Caco-2 (cell line): ENCODE results near the gene DIS3L2. TPM values are rescaled to one million over a fixed set of nuclear protein-coding genes. Genes with fewer than 3 reads are reported as not detected.

Experiments used
- BruUV-seq: library from RNA; stranded (reverse); fragments of 400-500 nt; replicated peaks from 2 replicates; lab custom pipeline; 2021; lab: Mats Ljungman, UMichigan
- CTCF ChIA-PET: fragments of 300-600 bp; sonication (Branson Sonifier 250); formaldehyde crosslinking; loops from one replicate; lab custom pipeline; 2022; ENCODE audit warnings: antibody characterized with exemption; lab: Charles Lee
- POLR2A ChIA-PET: fragments of 300-600 bp; sonication (Branson Sonifier 250); formaldehyde crosslinking; loops from one replicate; lab custom pipeline; 2022; ENCODE audit warnings: antibody characterized with exemption; lab: Charles Lee
- DNase-seq, 2 experiments: peaks; one replicate each; pipeline versions ENCODE4 v3.0.0 to v3.0.0-alpha.2; 2020 to 2022
- H3K27me3 ChIP-seq: replicated peaks from 2 replicates; pipeline ENCODE4 v1.6.0; 2011; ENCODE audit warnings: low read length; ENCODE audit not compliant: control insufficient read depth, insufficient read depth
- H3K36me3 ChIP-seq: 2 replicates; pipeline ENCODE4 v1.5.1; 2011; ENCODE audit warnings: low read length; ENCODE audit not compliant: control insufficient read depth, insufficient read depth
- H3K4me1 ChIP-seq: fragments of 250-450 bp; sonication (Bioruptor Pico); 2 replicates; pipeline ENCODE4 v1.5.1; 2020; ENCODE audit warnings: mild to moderate bottlenecking
- H3K4me3 ChIP-seq: 2 replicates; pipeline ENCODE4 v1.5.1; 2011; ENCODE audit warnings: low read depth, mild to moderate bottlenecking, control low read depth, low read length
- H3K9me3 ChIP-seq: fragments of 250-450 bp; sonication (Bioruptor Pico); 2 replicates; pipeline ENCODE4 v1.5.1; 2020; ENCODE audit warnings: mild to moderate bottlenecking, moderate library complexity
- H3K27ac Mint-ChIP-seq: one replicate; pipeline ENCODE4 v1.8.0; 2022; ENCODE audit warnings: mixed read lengths; ENCODE audit not compliant: unreplicated experiment
- H3K27me3 Mint-ChIP-seq: one replicate; pipeline ENCODE4 v1.8.0; 2022; ENCODE audit warnings: mixed read lengths; ENCODE audit not compliant: insufficient read depth, unreplicated experiment
- H3K36me3 Mint-ChIP-seq: one replicate; pipeline ENCODE4 v1.8.0; 2022; ENCODE audit warnings: mild to moderate bottlenecking, mixed read lengths; ENCODE audit not compliant: insufficient read depth, unreplicated experiment
- H3K4me1 Mint-ChIP-seq: one replicate; pipeline ENCODE4 v1.8.0; 2022; ENCODE audit warnings: low read depth, mixed read lengths; ENCODE audit not compliant: unreplicated experiment
- H3K4me3 Mint-ChIP-seq: one replicate; pipeline ENCODE4 v1.8.0; 2022; ENCODE audit warnings: mild to moderate bottlenecking, moderate library complexity, mixed read lengths; ENCODE audit not compliant: unreplicated experiment
- H3K9me3 Mint-ChIP-seq: one replicate; pipeline ENCODE4 v1.8.0; 2022; ENCODE audit warnings: mixed read lengths; ENCODE audit not compliant: unreplicated experiment
- CTCF ChIP-seq, 2 experiments: fragments of 200-600 bp in 1 of 2; IDR thresholded peaks; 1 replicate in 1 of 2; 2 replicates in 1 of 2; pipeline versions ENCODE4 v1.5.1 to v1.8.0; 2011 to 2022; ENCODE audit warnings: antibody characterized with exemption in 1 of 2, control low read depth in 1 of 2, inconsistent platforms in 1 of 2, low read depth in 1 of 2, low read length in 1 of 2, mild to moderate bottlenecking in 1 of 2, moderate library complexity in 1 of 2; ENCODE audit not compliant: insufficient read depth in 1 of 2, severe bottlenecking in 1 of 2, unreplicated experiment in 1 of 2
- intact Hi-C: fragments of 100-400 bp; cut with micrococcal nuclease; formaldehyde crosslinking; loops from one replicate; pipeline ENCODE4 v1.10.0; 2022; ENCODE audit not compliant: unreplicated experiment
- total RNA-seq: library from RNA; stranded (reverse); gene quantifications from 2 replicates; pipeline ENCODE4 v1.2.3, GENCODE V29; 2022

The DIS3L2 gene
- total RNA-seq, 1 experiment from 2014 or later: 15.5 TPM

DNA sequence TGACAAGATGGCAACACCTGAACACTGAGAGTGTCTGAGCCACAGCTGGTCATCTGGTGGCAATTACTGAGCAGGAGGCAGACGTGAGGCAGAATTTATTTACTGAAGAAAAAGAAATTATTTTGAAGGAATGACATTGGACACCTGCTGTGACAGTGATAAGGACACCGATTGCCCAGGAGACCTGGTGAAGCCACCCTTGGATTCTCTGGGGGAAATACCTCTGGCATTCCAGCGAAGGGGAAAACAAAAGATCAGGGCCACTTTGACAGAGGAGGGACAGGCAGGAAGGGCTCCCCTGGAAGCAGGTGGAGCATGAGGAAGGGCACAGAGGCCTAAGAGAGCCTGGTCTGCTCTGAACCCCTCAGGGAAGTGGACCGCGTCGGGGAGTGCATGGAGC, 331.7 kb downstream of the DIS3L2 start:
- H3K36me3 Mint-ChIP-seq: no peaks in the 10 kb centered on the region
- ChIA-PET POLR2A (no interaction called here), CTCF (no interaction called here)
- H3K27ac Mint-ChIP-seq: no peak overlapping the region
- H3K4me3 Mint-ChIP-seq: no peak overlapping the region
- BruUV-seq: no TSS peak
- no peaks in the 10 kb centered on the region for H3K36me3 ChIP-seq
- no peak for DNase-seq
- no peak overlapping the region for H3K4me3 ChIP-seq
- H3K4me1 Mint-ChIP-seq: no peaks in the 10 kb centered on the region
- TF ChIP-seq CTCF (IDR thresholded peaks at IDR 0.05; ENCODE audit: insufficient read depth in 1 of 2, low read depth in 1 of 2, low read length in 1 of 2, severe bottlenecking in 1 of 2, unreplicated experiment in 1 of 2): no peak
- H3K9me3 ChIP-seq: no peaks in the 10 kb centered on the region
- no peaks in the 10 kb centered on the region for H3K27me3 ChIP-seq
- no peaks in the 10 kb centered on the region for H3K9me3 Mint-ChIP-seq
- no peaks in the 10 kb centered on the region for H3K4me1 ChIP-seq
- intact Hi-C loops: no loop called here
- no peaks in the 10 kb centered on the region for H3K27me3 Mint-ChIP-seq

GRCh38 chr2:232295971-232296370, 334.5 kb downstream of the DIS3L2 start:
- no peak overlapping the region for H3K27ac Mint-ChIP-seq
- no TSS peak for BruUV-seq

DNA sequence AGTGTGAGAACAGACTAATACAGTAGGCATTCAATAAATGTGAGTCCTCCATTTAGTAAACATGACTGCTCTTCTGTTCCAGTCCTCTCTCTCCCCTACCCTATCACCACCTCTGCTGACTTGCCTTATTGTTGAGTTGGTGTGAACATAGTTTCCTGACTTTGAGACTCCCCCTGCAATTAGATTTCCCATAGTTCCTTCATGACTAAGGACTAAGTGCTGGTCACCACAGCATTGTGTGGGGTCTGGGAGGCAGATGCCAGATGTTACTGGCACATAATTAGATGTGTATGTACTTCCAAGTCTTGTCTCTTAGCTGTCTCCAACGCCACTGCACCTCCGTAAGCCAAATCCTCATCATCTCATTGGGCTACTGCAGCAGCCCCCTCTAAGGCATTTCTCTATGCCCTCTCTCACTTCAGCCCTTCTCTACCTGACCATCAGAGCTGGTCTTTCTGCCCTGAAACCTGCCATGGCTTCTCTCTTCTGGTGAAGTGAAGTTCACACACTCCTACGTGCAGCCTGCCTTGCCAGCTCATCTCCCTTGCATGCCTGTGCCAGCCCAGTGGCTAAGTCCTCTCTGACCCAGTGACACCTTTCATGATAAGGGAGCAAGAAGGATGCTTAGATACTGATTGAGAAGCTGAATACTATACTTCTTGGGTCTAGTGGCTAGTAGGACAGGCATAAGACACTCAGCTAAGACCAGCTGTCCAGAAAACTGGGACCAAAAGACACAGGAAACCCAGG, 335.4 kb downstream of the DIS3L2 start:
- intact Hi-C loops: no loop called here
- DNase-seq: no peak
- Histone ChIP-seq H3K4me3 (no peak overlapping the region), H3K9me3 (no peaks in the 10 kb centered on the region), H3K27me3 (no peaks in the 10 kb centered on the region), H3K4me1 (peaks cover 10% of the 10 kb centered on the region), H3K36me3 (no peaks in the 10 kb centered on the region)
- no peaks in the 10 kb centered on the region for H3K4me1 Mint-ChIP-seq
- CTCF ChIA-PET: no interaction called here
- H3K4me3 Mint-ChIP-seq: no peak overlapping the region
- POLR2A ChIA-PET: no interaction called here
- BruUV-seq: no TSS peak
- no peak for TF ChIP-seq CTCF (IDR thresholded peaks at IDR 0.05; ENCODE audit: insufficient read depth in 1 of 2, low read depth in 1 of 2, low read length in 1 of 2, severe bottlenecking in 1 of 2, unreplicated experiment in 1 of 2)
- H3K27ac Mint-ChIP-seq: no peak overlapping the region
- H3K27me3 Mint-ChIP-seq: no peaks in the 10 kb centered on the region
- H3K9me3 Mint-ChIP-seq: no peaks in the 10 kb centered on the region
- no peaks in the 10 kb centered on the region for H3K36me3 Mint-ChIP-seq

More at GRCh38 chr2:232295971-232296370, 334.5 kb downstream of the DIS3L2 start:
- ChIA-PET CTCF (no interaction called here), POLR2A (no interaction called here)
- Histone ChIP-seq H3K9me3 (no peaks in the 10 kb centered on the region), H3K4me1 (peaks cover 4% of the 10 kb centered on the region; the same call in 1 of the 2 replicates), H3K27me3 (no peaks in the 10 kb centered on the region), H3K36me3 (no peaks in the 10 kb centered on the region), H3K4me3 (no peak overlapping the region)
- Mint-ChIP-seq H3K27me3 (no peaks in the 10 kb centered on the region), H3K4me3 (no peak overlapping the region), H3K9me3 (no peaks in the 10 kb centered on the region), H3K4me1 (no peaks in the 10 kb centered on the region), H3K36me3 (no peaks in the 10 kb centered on the region)
- intact Hi-C loops: no loop called here
- TF ChIP-seq CTCF (IDR thresholded peaks at IDR 0.05; ENCODE audit: insufficient read depth in 1 of 2, low read depth in 1 of 2, low read length in 1 of 2, severe bottlenecking in 1 of 2, unreplicated experiment in 1 of 2): no peak
- peak in 1 of 2 experiments; percentile 10 for DNase-seq
